Tibial nerve (tissue), 3 donors: Measurements from ENCODE around the gene NEB.

ENCODE experiments used
- CTCF ChIP-seq, 5 experiments: fragments of 200-600 bp in 3 of 5; fragments of 450-650 bp in 2 of 5; sonication (generic) in 3 of 5; IDR thresholded peaks; one replicate each; pipeline ENCODE4 v1.5.1; 2016 to 2019; ENCODE audit warnings: antibody characterized with exemption in 5 of 5, mild to moderate bottlenecking in 3 of 5, moderate library complexity in 2 of 5
- POLR2A ChIP-seq, 2 donors: fragments of 450-650 bp; IDR thresholded peaks; one replicate each; pipeline ENCODE4 v1.6.1; 2017; ENCODE audit warnings: antibody characterized with exemption in 2 of 2, mild to moderate bottlenecking in 2 of 2, moderate library complexity in 2 of 2

- no peak for TF ChIP-seq CTCF (IDR thresholded peaks at IDR 0.05)
- TF ChIP-seq POLR2A (IDR thresholded peaks at IDR 0.05), result no peak
Observed at GRCh38 chr2:151761687-151762086, 27.4 kb upstream of the NEB start.
